Liver (tissue), 3 donors: ENCODE results near the gene PTPN4.

Source experiments
- CTCF ChIP-seq: fragments of 150-350 bp; IDR thresholded peaks from 2 replicates; pipeline ENCODE4 v1.5.1; 2017; ENCODE audit warnings: improper control_type of control experiment, low read depth, low read length; ENCODE audit not compliant: missing input control
- EGR1 ChIP-seq, 2 donors: IDR thresholded peaks; 2 replicates each; pipeline ENCODE4 v1.6.1; 2016 to 2018; ENCODE audit warnings: antibody characterized with exemption in 2 of 2, low read depth in 2 of 2
- FOXA1 ChIP-seq: IDR thresholded peaks from 2 replicates; pipeline ENCODE4 v1.6.1; 2016; ENCODE audit warnings: antibody characterized with exemption
- GABPA ChIP-seq, 2 donors: IDR thresholded peaks in 1 of 2; conservative IDR thresholded peaks in 1 of 2; 2 replicates each; pipeline ENCODE4 v1.6.1; 2016; ENCODE audit warnings: antibody characterized with exemption in 2 of 2, mild to moderate bottlenecking in 1 of 2, moderate library complexity in 1 of 2
- MAX ChIP-seq: IDR thresholded peaks from 2 replicates; pipeline ENCODE4 v1.6.1; 2016; ENCODE audit warnings: antibody characterized with exemption
- RAD21 ChIP-seq, 2 donors: IDR thresholded peaks; 2 replicates each; pipeline ENCODE4 v1.6.1; 2016; ENCODE audit warnings: antibody characterized with exemption in 2 of 2, mild to moderate bottlenecking in 2 of 2
- REST ChIP-seq: IDR thresholded peaks from 2 replicates; pipeline ENCODE4 v1.6.1; 2016; ENCODE audit warnings: antibody characterized with exemption, mild to moderate bottlenecking
- TAF1 ChIP-seq: conservative IDR thresholded peaks from 2 replicates; pipeline ENCODE4 v1.6.1; 2016; ENCODE audit warnings: antibody characterized with exemption, mild to moderate bottlenecking
- YY1 ChIP-seq: IDR thresholded peaks from 2 replicates; pipeline ENCODE4 v1.6.1; 2016; ENCODE audit warnings: antibody characterized with exemption, mild to moderate bottlenecking
- ZBTB33 ChIP-seq: IDR thresholded peaks from 2 replicates; pipeline ENCODE4 v1.6.1; 2016; ENCODE audit warnings: antibody characterized with exemption
- donor health status: healthy.
- donor health status: healthy.

GRCh38 chr2:119741001-119741400 lies 18.7 kb upstream of the PTPN4 start:
- TF ChIP-seq EGR1 (IDR thresholded peaks at IDR 0.05; ENCODE audit: low read depth in 2 of 2) (no peak), CTCF (no peak), TAF1 (no peak), MAX (no peak), ZBTB33 (no peak), YY1 (no peak), GABPA (IDR thresholded peaks at IDR 0.05 in 1 of 2, conservative IDR thresholded peaks at IDR 0.05 in 1 of 2) (no peak), FOXA1 (no peak), REST (no peak), RAD21 (IDR thresholded peaks at IDR 0.05) (no peak)
